Stimulated activated CD4-positive, alpha-beta T cell treated with anti-CD3 and anti-CD28 coated beads, Interleukin-12 subunit alpha, Interleukin-12 subunit beta, amount 100 ng/mL, for 4 hours (primary cell): Measurements from ENCODE around the gene DCP1A.
"Not testable (repeated sequence)": the region's sequence is repeated elsewhere in the genome, so short reads cannot be mapped to it uniquely, and the experiment has no call there.

Experiments
- DNase-seq: peaks from one replicate; pipeline ENCODE4 v3.0.0-alpha.2; 2020

Gene DCP1A

GRCh38 chr3:53347261-53348064, at the start of gene DCP1A:
Gene DCP1A (minus strand): TSS chr3:53347543. CDS start chr3:53347517, 26 bp downstream.
- peak; percentile 89 for DNase-seq

GRCh38 chr3:53384465-53385423, 37.4 kb upstream of the DCP1A start:
- no peak for DNase-seq

GRCh38 chr3:53382106-53382505, 34.8 kb upstream of the DCP1A start:
- DNase-seq, result no peak

GRCh38 chr3:53380306-53380705, 33.0 kb upstream of the DCP1A start:
- DNase-seq, result no peak

GRCh38 chr3:53379898-53380297, 32.6 kb upstream of the DCP1A start:
- no peak for DNase-seq

- no peak for DNase-seq
Observed at GRCh38 chr3:53377794-53378193, 30.5 kb upstream of the DCP1A start.

GRCh38 chr3:53376679-53377078, 29.3 kb upstream of the DCP1A start:
- no peak for DNase-seq

GRCh38 chr3:53375019-53375418, 27.7 kb upstream of the DCP1A start:
- peak; percentile 49 for DNase-seq

- DNase-seq, result not testable (repeated sequence)
Observed at GRCh38 chr3:53370719-53371118, 23.4 kb upstream of the DCP1A start.

- DNase-seq, result no peak
Observed at GRCh38 chr3:53361852-53362251, 14.5 kb upstream of the DCP1A start.

GRCh38 chr3:53357458-53357857, 10.1 kb upstream of the DCP1A start:
- DNase-seq, result no peak

- no peak for DNase-seq
Observed at GRCh38 chr3:53354945-53355498, 7.7 kb upstream of the DCP1A start.

- DNase-seq, result no peak
Observed at GRCh38 chr3:53353202-53353601, 5.9 kb upstream of the DCP1A start.

GRCh38 chr3:53350652-53351051, 3.3 kb upstream of the DCP1A start:
- DNase-seq, result no peak

- DNase-seq, result not testable (repeated sequence)
Observed at GRCh38 chr3:53348118-53348517, 775 bp upstream of the DCP1A start.

GRCh38 chr3:53346922-53347260, 452 bp downstream of the DCP1A start:
- no peak for DNase-seq

- no peak for DNase-seq
Observed at GRCh38 chr3:53346514-53346913, 829 bp downstream of the DCP1A start.

- DNase-seq, result no peak
Observed at GRCh38 chr3:53342353-53342752, 5.0 kb downstream of the DCP1A start.

GRCh38 chr3:53337167-53337940, 10.0 kb downstream of the DCP1A start:
- no peak for DNase-seq

- DNase-seq, result no peak
Observed at GRCh38 chr3:53334742-53335141, 12.6 kb downstream of the DCP1A start.

- DNase-seq, result no peak
Observed at GRCh38 chr3:53331871-53332270, 15.5 kb downstream of the DCP1A start.

GRCh38 chr3:53329897-53330296, 17.4 kb downstream of the DCP1A start:
- no peak for DNase-seq

GRCh38 chr3:53328746-53329145, 18.6 kb downstream of the DCP1A start:
- no peak for DNase-seq
